ENCODE measurements around the gene KHDRBS2.

KHDRBS2 gene

GRCh38 chr6:62175195-62175594 lies 110.8 kb downstream of the KHDRBS2 start:
- no peak for DNase-seq (ENCODE audit: low read depth)

- no peak for DNase-seq (ENCODE audit: low read depth)
These were observed 111.5 kb downstream of the KHDRBS2 start for GRCh38 chr6:62174548-62174947.

- no peak for DNase-seq (ENCODE audit: low read depth)
These were observed 118.3 kb downstream of the KHDRBS2 start for GRCh38 chr6:62167736-62168135.

- no peak for DNase-seq (ENCODE audit: low read depth)
These were observed 123.2 kb downstream of the KHDRBS2 start for GRCh38 chr6:62162858-62163257.

GRCh38 chr6:62152796-62153195 lies 133.2 kb downstream of the KHDRBS2 start:
- DNase-seq (ENCODE audit: low read depth), result no peak

- no peak for DNase-seq (ENCODE audit: low read depth)
These were observed 135.9 kb downstream of the KHDRBS2 start for GRCh38 chr6:62150048-62150663.

GRCh38 chr6:62146954-62147853 lies 138.8 kb downstream of the KHDRBS2 start:
- DNase-seq (ENCODE audit: low read depth), result no peak

GRCh38 chr6:62129127-62129526 lies 156.9 kb downstream of the KHDRBS2 start:
- no peak for DNase-seq (ENCODE audit: low read depth)

- no peak for DNase-seq (ENCODE audit: low read depth)
These were observed 166.6 kb downstream of the KHDRBS2 start for GRCh38 chr6:62119401-62119800.

- no peak for DNase-seq (ENCODE audit: low read depth)
These were observed 182.7 kb downstream of the KHDRBS2 start for GRCh38 chr6:62103186-62103859.

GRCh38 chr6:62102387-62102786 lies 183.6 kb downstream of the KHDRBS2 start:
- DNase-seq (ENCODE audit: low read depth), result no peak

- no peak for DNase-seq (ENCODE audit: low read depth)
These were observed 195.4 kb downstream of the KHDRBS2 start for GRCh38 chr6:62090442-62091229.

- DNase-seq (ENCODE audit: low read depth), result no peak
These were observed 196.2 kb downstream of the KHDRBS2 start for GRCh38 chr6:62089781-62090180.

GRCh38 chr6:62086047-62086446 lies 200.0 kb downstream of the KHDRBS2 start:
- no peak for DNase-seq (ENCODE audit: low read depth)

GRCh38 chr6:62075869-62076268 lies 210.2 kb downstream of the KHDRBS2 start:
- DNase-seq (ENCODE audit: low read depth), result no peak

- no peak for DNase-seq (ENCODE audit: low read depth)
These were observed 226.1 kb downstream of the KHDRBS2 start for GRCh38 chr6:62059901-62060300.

- no peak for DNase-seq (ENCODE audit: low read depth)
These were observed 228.7 kb downstream of the KHDRBS2 start for GRCh38 chr6:62057300-62057699.

- no peak for DNase-seq (ENCODE audit: low read depth)
These were observed 240.5 kb downstream of the KHDRBS2 start for GRCh38 chr6:62045502-62045901.

GRCh38 chr6:62043084-62043483 lies 242.9 kb downstream of the KHDRBS2 start:
- DNase-seq (ENCODE audit: low read depth), result no peak

GRCh38 chr6:62042429-62042828 lies 243.6 kb downstream of the KHDRBS2 start:
- DNase-seq (ENCODE audit: low read depth), result no peak

- no peak for DNase-seq (ENCODE audit: low read depth)
These were observed 246.4 kb downstream of the KHDRBS2 start for GRCh38 chr6:62039605-62040004.

- no peak for DNase-seq (ENCODE audit: low read depth)
These were observed 248.6 kb downstream of the KHDRBS2 start for GRCh38 chr6:62037445-62037844.
